ENCODE measurements around the gene LRRC15. TPM values are rescaled to one million over a fixed set of nuclear protein-coding genes. Genes with fewer than 3 reads are reported as not detected.

LRRC15 gene
- total RNA-seq, 1 experiment from 2014 or later: 0.28 TPM

DNA sequence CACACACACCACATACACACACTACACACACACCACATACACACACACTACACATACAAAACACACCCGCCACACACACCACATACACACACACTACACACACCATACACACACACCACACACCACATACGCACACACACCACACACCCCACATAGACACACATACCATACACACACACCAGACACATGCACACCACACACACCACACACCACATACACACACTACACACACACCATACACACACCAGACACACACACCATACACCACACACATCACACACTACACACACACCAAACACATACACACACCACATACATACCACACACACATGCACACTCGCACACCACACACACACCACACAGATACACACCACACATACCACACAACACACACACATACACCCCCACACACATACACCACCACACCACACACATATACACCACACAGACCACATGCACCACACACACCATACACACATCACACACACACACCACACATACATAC is 44.7 kb downstream of the LRRC15 start:
- H3K27me3 ChIP-seq (ENCODE audit: control insufficient read depth, insufficient read depth, low read length): no peaks in the 10 kb centered on the region
- POLR2A ChIA-PET: no interaction called here
- H3K27ac ChIP-seq (ENCODE audit: low read length): peak overlapping the region; percentile 19
- H3K4me1 ChIP-seq (ENCODE audit: control insufficient read depth, insufficient read depth, low read length): peaks cover 8% of the 10 kb centered on the region; the same call in 1 of the 2 replicates
- no peak for DNase-seq (ENCODE audit: low read depth, low spot score)
- intact Hi-C loops (cut with micrococcal nuclease; ENCODE audit: unreplicated experiment): no loop called here
- H3K9me3 ChIP-seq (ENCODE audit: control insufficient read depth, insufficient read depth, low read depth, low read length): no peaks in the 10 kb centered on the region
- no TSS peak for BruUV-seq (replicated peaks)
- ATAC-seq: no peak
- CTCF ChIA-PET: interaction anchor here (0.7 kb wide), 1 partner anchor 564 kb away, joined by 3 read pairs; no protein-coding TSS in a partner anchor
- H3K4me3 ChIP-seq (ENCODE audit: low read depth in 2 of 2, low read length in 2 of 2): peak overlapping the region in 1 of 2 experiments; percentile 82; a peak in 1 of 4 replicates
- in situ Hi-C loops (cut with HindIII; ENCODE audit: low pct_unique_long_range_greater_than_20kb, low sequenced_read_pairs): loop anchor here (25.0 kb wide), 1 partner anchor 563 kb away; no protein-coding TSS in a partner anchor
- H3K36me3 ChIP-seq (ENCODE audit: control insufficient read depth, insufficient read depth, low read length): no peaks in the 10 kb centered on the region
- TF ChIP-seq, protein P1, sequence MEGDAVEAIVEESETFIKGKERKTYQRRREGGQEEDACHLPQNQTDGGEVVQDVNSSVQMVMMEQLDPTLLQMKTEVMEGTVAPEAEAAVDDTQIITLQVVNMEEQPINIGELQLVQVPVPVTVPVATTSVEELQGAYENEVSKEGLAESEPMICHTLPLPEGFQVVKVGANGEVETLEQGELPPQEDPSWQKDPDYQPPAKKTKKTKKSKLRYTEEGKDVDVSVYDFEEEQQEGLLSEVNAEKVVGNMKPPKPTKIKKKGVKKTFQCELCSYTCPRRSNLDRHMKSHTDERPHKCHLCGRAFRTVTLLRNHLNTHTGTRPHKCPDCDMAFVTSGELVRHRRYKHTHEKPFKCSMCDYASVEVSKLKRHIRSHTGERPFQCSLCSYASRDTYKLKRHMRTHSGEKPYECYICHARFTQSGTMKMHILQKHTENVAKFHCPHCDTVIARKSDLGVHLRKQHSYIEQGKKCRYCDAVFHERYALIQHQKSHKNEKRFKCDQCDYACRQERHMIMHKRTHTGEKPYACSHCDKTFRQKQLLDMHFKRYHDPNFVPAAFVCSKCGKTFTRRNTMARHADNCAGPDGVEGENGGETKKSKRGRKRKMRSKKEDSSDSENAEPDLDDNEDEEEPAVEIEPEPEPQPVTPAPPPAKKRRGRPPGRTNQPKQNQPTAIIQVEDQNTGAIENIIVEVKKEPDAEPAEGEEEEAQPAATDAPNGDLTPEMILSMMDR (IDR thresholded peaks at IDR 0.05): no peak
- TF ChIP-seq SIN3A (IDR thresholded peaks at IDR 0.05; ENCODE audit: borderline replicate concordance, insufficient read depth, low read depth, low read length) (no peak), TCF7L2 (IDR thresholded peaks at IDR 0.05; ENCODE audit: low read depth, low read length) (no peak), POLR2AphosphoS5 (IDR thresholded peaks at IDR 0.05; ENCODE audit: low read depth, low read length) (no peak)
- TF ChIP-seq, protein P2, sequence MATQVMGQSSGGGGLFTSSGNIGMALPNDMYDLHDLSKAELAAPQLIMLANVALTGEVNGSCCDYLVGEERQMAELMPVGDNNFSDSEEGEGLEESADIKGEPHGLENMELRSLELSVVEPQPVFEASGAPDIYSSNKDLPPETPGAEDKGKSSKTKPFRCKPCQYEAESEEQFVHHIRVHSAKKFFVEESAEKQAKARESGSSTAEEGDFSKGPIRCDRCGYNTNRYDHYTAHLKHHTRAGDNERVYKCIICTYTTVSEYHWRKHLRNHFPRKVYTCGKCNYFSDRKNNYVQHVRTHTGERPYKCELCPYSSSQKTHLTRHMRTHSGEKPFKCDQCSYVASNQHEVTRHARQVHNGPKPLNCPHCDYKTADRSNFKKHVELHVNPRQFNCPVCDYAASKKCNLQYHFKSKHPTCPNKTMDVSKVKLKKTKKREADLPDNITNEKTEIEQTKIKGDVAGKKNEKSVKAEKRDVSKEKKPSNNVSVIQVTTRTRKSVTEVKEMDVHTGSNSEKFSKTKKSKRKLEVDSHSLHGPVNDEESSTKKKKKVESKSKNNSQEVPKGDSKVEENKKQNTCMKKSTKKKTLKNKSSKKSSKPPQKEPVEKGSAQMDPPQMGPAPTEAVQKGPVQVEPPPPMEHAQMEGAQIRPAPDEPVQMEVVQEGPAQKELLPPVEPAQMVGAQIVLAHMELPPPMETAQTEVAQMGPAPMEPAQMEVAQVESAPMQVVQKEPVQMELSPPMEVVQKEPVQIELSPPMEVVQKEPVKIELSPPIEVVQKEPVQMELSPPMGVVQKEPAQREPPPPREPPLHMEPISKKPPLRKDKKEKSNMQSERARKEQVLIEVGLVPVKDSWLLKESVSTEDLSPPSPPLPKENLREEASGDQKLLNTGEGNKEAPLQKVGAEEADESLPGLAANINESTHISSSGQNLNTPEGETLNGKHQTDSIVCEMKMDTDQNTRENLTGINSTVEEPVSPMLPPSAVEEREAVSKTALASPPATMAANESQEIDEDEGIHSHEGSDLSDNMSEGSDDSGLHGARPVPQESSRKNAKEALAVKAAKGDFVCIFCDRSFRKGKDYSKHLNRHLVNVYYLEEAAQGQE (IDR thresholded peaks at IDR 0.05; ENCODE audit: insufficient read depth in 1 of 2, low read depth in 2 of 2, low read length in 1 of 2): no peak

DNA sequence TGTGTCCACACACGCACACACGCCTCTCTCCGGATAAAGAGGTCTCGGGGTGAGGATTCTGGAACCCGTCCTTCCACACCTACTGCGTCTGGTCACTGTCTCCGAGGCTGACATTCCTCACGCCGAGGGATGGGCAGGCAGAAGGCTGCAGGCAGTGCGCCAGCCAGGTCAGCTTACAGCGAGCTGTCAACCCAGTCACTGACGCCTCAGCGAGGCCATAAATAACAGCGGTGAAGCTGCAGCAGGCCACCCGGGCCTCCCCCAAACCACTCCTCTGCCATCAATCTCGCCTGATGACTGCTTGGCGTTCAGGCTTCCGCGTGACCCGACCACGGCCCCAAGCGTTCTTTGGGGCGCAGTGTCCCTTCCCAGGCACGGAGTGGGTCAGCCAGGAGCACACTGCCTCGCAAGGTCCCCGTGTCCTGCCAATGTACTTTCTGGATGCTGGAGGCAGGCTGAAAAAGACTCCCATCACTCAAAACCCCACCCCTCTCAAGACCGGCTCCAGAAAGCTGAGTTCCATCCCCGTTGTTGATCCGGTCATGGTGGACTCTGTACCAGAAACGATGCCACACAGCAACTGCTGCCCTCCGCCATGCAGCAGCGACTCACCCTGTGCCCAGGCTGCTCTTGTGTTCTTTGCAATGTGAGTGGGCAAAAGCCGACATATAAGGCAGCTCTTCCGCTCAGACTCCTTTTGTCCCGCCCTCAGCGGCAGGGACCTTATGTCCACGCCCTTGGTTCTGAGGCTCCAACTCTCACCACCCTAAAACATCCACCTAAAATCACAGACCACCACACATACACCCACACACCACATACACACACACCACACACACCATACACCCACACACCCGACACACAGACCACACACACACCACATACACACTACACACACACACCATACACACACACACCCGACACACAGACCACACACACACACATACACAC is 45.5 kb downstream of the LRRC15 start:
- Histone ChIP-seq H3K4me3 (ENCODE audit: low read depth in 2 of 2, low read length in 2 of 2) (peak overlapping the region; percentile 37 to 82), H3K9me3 (ENCODE audit: control insufficient read depth, insufficient read depth, low read depth, low read length) (no peaks in the 10 kb centered on the region), H3K36me3 (ENCODE audit: control insufficient read depth, insufficient read depth, low read length) (no peaks in the 10 kb centered on the region), H3K4me1 (ENCODE audit: control insufficient read depth, insufficient read depth, low read length) (peaks cover 8% of the 10 kb centered on the region; the same call in 1 of the 2 replicates), H3K27ac (ENCODE audit: low read length) (peak overlapping the region; percentile 19), H3K27me3 (ENCODE audit: control insufficient read depth, insufficient read depth, low read length) (no peaks in the 10 kb centered on the region)
- ATAC-seq (peak; percentile 73), DNase-seq (ENCODE audit: low read depth, low spot score) (peak; percentile 80)
- CTCF ChIA-PET: no interaction called here
- no peak for TF ChIP-seq TCF7L2 (IDR thresholded peaks at IDR 0.05; ENCODE audit: low read depth, low read length)
- TF ChIP-seq SIN3A (IDR thresholded peaks at IDR 0.05; ENCODE audit: borderline replicate concordance, insufficient read depth, low read depth, low read length): peak; percentile 76; the same call in 1 of the 2 replicates
- in situ Hi-C loops (cut with HindIII; ENCODE audit: low pct_unique_long_range_greater_than_20kb, low sequenced_read_pairs): loop anchor here (25.0 kb wide), 1 partner anchor 562 kb away; no protein-coding TSS in a partner anchor
- intact Hi-C loops (cut with micrococcal nuclease; ENCODE audit: unreplicated experiment): no loop called here
- POLR2A ChIA-PET: no interaction called here
- no TSS peak for BruUV-seq (replicated peaks)
